SK-N-MC (cell line): ENCODE measurements around the gene SLC2A4.
A peak's percentile ranks its signal among the peaks of the same experiment; 100 is the strongest.
"Not testable (repeated sequence)": the region's sequence is repeated elsewhere in the genome, so short reads cannot be mapped to it uniquely, and the experiment has no call there.

Experiments used
- DNase-seq: peaks from one replicate; pipeline ENCODE4 v3.0.0-alpha.2; 2011; ENCODE audit warnings: low read depth, low spot score
- H3K27ac ChIP-seq: fragments of 200-600 bp; sonication (generic); 2 replicates; pipeline ENCODE4 v1.5.1; 2016; ENCODE audit warnings: mixed run types
- H3K36me3 ChIP-seq: fragments of 200-600 bp; sonication (generic); 2 replicates; pipeline ENCODE4 v1.6.1; 2017; ENCODE audit warnings: antibody characterized with exemption, low read length, mixed read lengths; ENCODE audit not compliant: insufficient read depth
- H3K4me3 ChIP-seq: fragments of 200-600 bp; sonication (generic); 2 replicates; pipeline ENCODE4 v1.5.1; 2016
- H3K9ac ChIP-seq: fragments of 200-600 bp; sonication (generic); 2 replicates; pipeline ENCODE4 v1.8.0; 2017; ENCODE audit warnings: mixed run types, mixed read lengths; ENCODE audit not compliant: insufficient read length
- H3K9me3 ChIP-seq: fragments of 200-600 bp; sonication (generic); 2 replicates; pipeline ENCODE4 v1.6.1; 2017; ENCODE audit warnings: low read depth, mild to moderate bottlenecking, antibody characterized with exemption, low read length, moderate library complexity, mixed read lengths
- EZH2 ChIP-seq: fragments of 200-600 bp; sonication (generic); IDR thresholded peaks from one replicate; pipeline ENCODE4 v1.6.1; 2017; ENCODE audit warnings: antibody characterized with exemption
- FOXP2 ChIP-seq: optimal IDR thresholded peaks from 2 replicates; pipeline ENCODE3; 2011; ENCODE audit warnings: mild to moderate bottlenecking, moderate library complexity; ENCODE audit not compliant: insufficient read depth; ENCODE audit errors: extremely low read length, control extremely low read depth
- POLR2AphosphoS5 ChIP-seq: IDR thresholded peaks from 2 replicates; pipeline ENCODE4 v1.6.1; 2012; ENCODE audit warnings: mild to moderate bottlenecking, low read depth, low read length, borderline replicate concordance

The SLC2A4 gene

DNA sequence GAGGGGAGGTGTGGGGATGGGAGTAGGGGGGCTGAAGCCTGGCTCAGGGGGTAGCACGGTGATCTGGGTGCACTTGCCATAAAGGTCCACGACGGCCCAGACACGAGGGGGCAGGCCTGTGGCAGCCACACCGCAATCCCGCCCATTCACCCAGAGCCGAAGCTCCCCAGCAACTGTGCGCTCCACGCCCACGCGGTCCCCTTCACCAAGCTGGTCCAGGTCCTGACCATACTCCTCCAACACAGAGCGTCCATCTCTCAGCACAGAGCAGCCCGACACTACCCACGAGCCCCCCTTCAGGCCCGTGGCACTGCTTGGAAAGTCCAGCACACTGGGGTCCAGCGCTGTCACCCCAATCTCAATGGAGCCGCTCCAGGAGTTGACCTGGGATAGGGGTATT, 46.0 kb downstream of the SLC2A4 start:
- Histone ChIP-seq H3K9ac (no peak overlapping the region), H3K9me3 (no peaks in the 10 kb centered on the region), H3K27ac (no peak overlapping the region), H3K36me3 (peaks cover 27% of the 10 kb centered on the region; the same call in 1 of the 2 replicates), H3K4me3 (no peak overlapping the region)
- no peak for DNase-seq
- no peak for TF ChIP-seq POLR2AphosphoS5
- TF ChIP-seq EZH2: no peak
- no peak for TF ChIP-seq FOXP2

DNA sequence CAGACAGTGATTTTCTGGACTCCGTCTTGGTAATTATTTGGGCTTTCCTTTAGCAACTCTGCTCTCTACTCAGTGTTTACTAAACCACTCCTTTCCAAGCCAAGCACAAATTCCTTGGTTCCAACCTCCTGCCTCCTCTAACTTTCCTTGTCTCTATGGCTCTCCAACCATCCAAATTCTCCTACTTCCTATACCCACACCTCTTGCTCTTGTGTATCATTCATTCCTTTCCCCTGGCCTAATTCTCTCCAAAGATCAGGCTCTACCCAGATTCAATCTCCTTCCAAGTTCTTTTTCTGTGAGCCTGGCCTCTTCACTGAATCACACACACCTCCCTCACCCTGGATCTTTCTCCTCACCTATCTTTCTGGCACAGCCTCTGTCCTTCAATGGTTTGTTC, 46.5 kb downstream of the SLC2A4 start:
- Histone ChIP-seq H3K27ac (no peak overlapping the region), H3K4me3 (peak overlapping the region; percentile 87), H3K36me3 (peaks cover 22% of the 10 kb centered on the region; the same call in 1 of the 2 replicates), H3K9ac (peak overlapping the region; percentile 82), H3K9me3 (no peaks in the 10 kb centered on the region)
- TF ChIP-seq EZH2: no peak
- TF ChIP-seq POLR2AphosphoS5: no peak
- TF ChIP-seq FOXP2: no peak
- DNase-seq: no peak

DNA sequence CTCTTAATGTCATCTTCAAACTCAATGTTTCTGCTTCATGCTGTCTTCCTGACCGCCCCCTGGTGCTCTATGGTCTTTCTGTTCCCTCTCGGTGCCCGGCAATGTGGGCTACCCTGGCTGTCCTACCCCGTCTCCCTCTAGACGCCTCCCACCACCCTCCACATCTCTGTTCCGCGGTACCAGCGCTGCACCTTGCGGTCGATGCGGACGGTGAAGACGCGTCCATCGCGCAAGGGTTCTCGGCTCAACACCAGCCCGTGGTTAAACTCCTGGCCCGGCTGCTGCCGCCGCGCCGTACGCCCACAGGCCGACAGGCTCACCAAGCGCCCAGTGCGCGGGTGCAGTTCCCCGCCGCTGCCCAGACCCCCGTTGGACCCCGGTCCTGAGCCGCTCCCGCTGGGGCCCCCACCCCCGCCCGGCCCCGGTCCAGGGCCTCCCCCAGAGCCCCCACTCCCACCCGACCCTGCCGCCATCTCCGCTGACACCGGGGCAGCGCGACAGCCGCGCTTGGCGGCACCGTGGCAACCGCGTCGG, 47.4 kb downstream of the SLC2A4 start, which contains the start of gene NEURL4:
NEURL4 (minus strand) TSS at position 496 of the 534 bp plus-strand sequence; CDS start at position 473, 23 bp downstream.
- Histone ChIP-seq H3K4me3 (peak within 1 kb of the TSS; percentile 87), H3K9ac (peak within 1 kb of the TSS; percentile 82), H3K36me3 (peaks cover 13% of the 10 kb centered on the region; the same call in 1 of the 2 replicates), H3K9me3 (no peaks in the 10 kb centered on the region), H3K27ac (peak within 1 kb of the TSS; percentile 90)
- DNase-seq: no peak
- TF ChIP-seq POLR2AphosphoS5: no peak
- no peak for TF ChIP-seq FOXP2
- no peak for TF ChIP-seq EZH2

DNA sequence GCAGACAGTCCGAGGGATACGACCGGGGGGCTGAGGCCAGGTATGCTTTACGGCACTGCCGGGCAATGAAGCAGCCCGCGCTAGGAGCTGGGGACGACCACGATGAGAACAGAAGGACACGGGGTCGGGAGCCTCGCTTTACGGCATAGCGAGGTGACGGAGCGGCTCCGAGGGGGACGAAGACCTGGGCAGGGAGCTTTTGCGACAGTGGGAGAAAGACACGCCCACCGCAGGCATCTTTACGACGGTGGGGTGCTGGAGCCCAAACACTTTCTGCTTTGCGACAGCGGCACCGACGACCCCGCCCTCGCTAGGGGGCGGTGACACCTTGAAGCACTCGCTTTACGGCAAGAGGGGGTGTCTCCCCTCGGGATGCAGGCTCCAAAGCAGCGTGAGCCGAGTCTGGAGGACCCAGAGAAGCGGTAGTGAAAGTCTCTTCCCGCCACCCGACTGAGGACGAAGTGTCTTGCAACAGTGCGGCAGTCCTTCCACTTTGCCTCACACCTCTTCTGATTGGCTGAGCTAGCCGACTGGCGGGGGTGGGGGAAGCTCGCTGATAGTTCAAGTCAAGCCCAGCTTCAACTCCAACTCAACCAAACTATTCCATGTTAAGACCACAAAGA, 48.0 kb downstream of the SLC2A4 start:
- DNase-seq: peak; percentile 89
- H3K27ac ChIP-seq: peak overlapping the region; percentile 90

DNA sequence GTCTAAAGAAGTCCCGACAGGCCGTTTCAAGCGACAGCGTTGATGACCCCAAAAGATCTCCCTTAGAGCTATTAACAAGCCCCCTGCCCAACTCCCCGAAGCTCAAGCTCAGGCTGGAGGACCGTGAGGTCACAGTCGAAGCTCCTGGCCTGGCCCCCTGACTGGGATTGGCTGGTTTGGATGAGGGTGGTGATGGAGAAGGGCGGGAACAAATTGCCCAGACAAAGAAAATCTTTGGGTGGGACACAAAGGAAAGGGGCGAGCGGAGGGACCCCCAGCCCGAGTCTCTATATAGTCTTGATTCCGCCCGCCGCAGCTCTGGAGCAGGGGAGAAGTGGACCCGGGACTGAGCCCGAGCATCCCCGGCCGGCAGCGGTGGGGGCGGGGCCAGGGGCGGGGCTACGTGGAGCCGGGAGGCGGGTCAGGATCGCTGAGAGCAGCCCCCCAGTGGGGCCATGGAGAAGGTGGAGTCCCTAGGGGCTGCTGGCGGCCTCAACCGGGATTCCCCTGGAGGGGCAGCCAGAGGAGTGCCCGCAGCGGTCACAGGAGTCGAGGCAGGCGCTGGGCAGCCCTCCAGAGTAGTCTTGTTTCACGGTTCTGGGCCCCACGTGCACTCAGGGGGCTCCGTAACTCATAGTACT, 48.6 kb downstream of the SLC2A4 start:
- Histone ChIP-seq H3K4me3 (peak overlapping the region; percentile 87), H3K9ac (peak overlapping the region; percentile 82), H3K36me3 (peaks cover 4% of the 10 kb centered on the region; the same call in 1 of the 2 replicates), H3K9me3 (no peaks in the 10 kb centered on the region), H3K27ac (peak overlapping the region; percentile 90)
- DNase-seq: no peak
- TF ChIP-seq FOXP2 (no peak), POLR2AphosphoS5 (no peak), EZH2 (no peak)

More for the DNA sequence above, 48.0 kb downstream of the SLC2A4 start:
- H3K9ac ChIP-seq: peak overlapping the region; percentile 82
- peak overlapping the region; percentile 87 for H3K4me3 ChIP-seq
- no peaks in the 10 kb centered on the region for H3K9me3 ChIP-seq
- peaks cover 8% of the 10 kb centered on the region; the same call in 1 of the 2 replicates for H3K36me3 ChIP-seq
- no peak for TF ChIP-seq FOXP2
- TF ChIP-seq POLR2AphosphoS5: peak; percentile 80
- TF ChIP-seq EZH2: no peak

DNA sequence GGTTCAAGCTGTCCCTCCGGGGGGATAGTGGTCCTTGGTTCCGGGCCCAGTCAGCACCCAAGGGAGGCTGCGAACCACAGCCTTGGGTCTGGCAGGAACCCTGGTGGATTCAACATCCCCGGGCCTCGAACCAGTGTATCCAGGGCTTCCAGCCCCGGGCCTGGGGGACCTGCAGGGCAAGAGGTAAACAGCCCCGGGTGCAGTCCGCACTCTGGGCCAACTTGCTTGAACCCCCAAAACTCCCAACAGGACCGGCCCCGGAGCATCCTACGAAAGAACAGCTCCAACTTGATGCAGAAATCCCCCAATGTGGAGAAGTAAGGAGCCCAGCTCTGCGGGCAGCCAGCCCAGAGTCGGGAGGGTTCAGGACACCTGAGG, 49.1 kb downstream of the SLC2A4 start:
- peak overlapping the region; percentile 54 for H3K9ac ChIP-seq
- H3K9me3 ChIP-seq: no peaks in the 10 kb centered on the region
- H3K4me3 ChIP-seq: peak overlapping the region; percentile 87
- H3K36me3 ChIP-seq: peaks cover 4% of the 10 kb centered on the region; the same call in 1 of the 2 replicates
- H3K27ac ChIP-seq: peak overlapping the region; percentile 69
- TF ChIP-seq POLR2AphosphoS5 (no peak), FOXP2 (no peak), EZH2 (no peak)
- DNase-seq: no peak

DNA sequence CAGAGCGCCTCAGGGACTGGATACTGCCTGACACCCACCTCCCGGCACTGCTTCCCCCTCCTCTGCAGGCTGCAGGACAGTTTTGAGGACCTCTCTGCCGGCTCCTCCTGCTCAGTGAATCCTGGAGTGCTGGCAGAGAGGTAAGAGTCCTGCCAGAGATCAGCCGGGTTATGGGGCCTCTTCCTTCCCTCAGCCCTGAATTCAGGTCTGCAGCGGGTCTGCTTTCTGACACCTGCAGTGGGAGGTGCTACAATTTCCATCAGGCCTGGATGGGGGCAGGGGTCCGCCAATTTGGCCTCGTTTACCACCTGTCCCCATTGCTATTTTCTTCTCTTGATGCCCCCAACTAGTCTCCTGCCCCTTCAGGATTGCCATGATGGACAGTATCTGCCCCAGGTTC, 50.6 kb downstream of the SLC2A4 start:
- no peak overlapping the region for H3K27ac ChIP-seq
- H3K9me3 ChIP-seq: no peaks in the 10 kb centered on the region
- no peak overlapping the region for H3K4me3 ChIP-seq
- no peak for TF ChIP-seq EZH2
- TF ChIP-seq FOXP2: no peak
- TF ChIP-seq POLR2AphosphoS5: no peak
- H3K9ac ChIP-seq: no peak overlapping the region
- no peak for DNase-seq
- no peaks in the 10 kb centered on the region for H3K36me3 ChIP-seq

DNA sequence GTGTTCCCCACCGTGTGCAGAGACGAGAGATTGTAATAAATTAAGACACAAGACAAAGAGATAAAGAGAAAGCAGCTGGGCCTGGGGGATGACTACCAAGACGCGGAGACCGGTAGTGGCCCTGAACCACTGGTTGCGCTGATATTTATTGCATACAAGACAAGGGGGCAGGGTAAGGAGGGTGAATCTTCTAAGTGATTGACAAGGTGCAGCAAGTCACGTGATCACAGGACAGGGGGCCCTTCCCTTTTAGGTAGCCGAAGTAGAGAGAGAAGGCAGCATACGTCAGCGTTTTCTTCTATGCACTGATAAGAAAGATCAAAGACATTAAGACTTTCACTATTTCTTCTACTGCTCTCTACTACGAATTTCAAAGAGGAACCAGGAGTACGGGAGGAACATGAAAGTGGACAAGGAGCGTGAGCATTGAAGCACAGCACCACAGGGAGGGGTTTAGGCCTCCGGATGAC, 51.1 kb downstream of the SLC2A4 start:
- not testable (repeated sequence) for DNase-seq, H3K4me3 ChIP-seq, H3K9me3 ChIP-seq, H3K27ac ChIP-seq, H3K36me3 ChIP-seq, H3K9ac ChIP-seq
